ENCODE data around the gene MDP1.

Gene MDP1

GRCh38 chr14:24215495-24216344 lies at the start of gene MDP1:
Gene MDP1 (minus strand): TSS chr14:24216066. CDS start chr14:24215955, 111 bp downstream.
- Mint-ChIP-seq H3K4me1 (peaks cover 33 to 60% of the 10 kb centered on the region in 2 donors), H3K9me3 (no peaks in the 10 kb centered on the region), H3K4me3 (peak within 1 kb of the TSS; percentile 92 to 95), H3K27ac (peak within 1 kb of the TSS; percentile 98), H3K36me3 (peaks cover 25 to 38% of the 10 kb centered on the region in 2 donors), H3K27me3 (no peaks in the 10 kb centered on the region)
- DNase-seq (peak; percentile 81), ATAC-seq (replicated peaks) (peak; percentile 76 to 77)

DNA sequence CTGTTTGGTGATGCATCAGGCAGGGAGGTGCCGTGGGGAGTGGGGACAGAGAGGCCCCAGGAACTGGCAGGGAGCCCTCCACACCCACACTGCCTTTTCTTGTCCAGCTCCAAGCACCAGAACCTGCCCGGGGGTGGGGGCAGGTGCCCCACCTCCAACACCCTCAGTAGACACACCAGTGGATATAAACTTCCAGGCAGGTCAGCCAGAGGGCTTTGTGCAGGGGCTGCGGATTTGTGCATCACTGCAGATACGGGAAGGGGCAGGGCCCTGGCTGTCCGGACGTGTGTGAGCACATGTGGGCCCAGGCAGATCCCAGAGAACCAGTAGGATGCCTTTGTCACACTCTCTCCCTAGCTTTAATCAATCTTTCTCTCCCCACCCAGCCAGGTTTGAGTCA lies 48.4 kb upstream of the MDP1 start:
- DNase-seq (no peak), ATAC-seq (replicated peaks) (no peak)
- no peak overlapping the region for H3K4me3 Mint-ChIP-seq
- no peak overlapping the region for H3K27ac Mint-ChIP-seq
- no peaks in the 10 kb centered on the region for H3K27me3 Mint-ChIP-seq
- peaks cover 35 to 50% of the 10 kb centered on the region in 2 donors for H3K36me3 Mint-ChIP-seq
- H3K9me3 Mint-ChIP-seq: no peaks in the 10 kb centered on the region
- H3K4me1 Mint-ChIP-seq: peaks cover 0 to 4% of the 10 kb centered on the region in 2 donors

DNA sequence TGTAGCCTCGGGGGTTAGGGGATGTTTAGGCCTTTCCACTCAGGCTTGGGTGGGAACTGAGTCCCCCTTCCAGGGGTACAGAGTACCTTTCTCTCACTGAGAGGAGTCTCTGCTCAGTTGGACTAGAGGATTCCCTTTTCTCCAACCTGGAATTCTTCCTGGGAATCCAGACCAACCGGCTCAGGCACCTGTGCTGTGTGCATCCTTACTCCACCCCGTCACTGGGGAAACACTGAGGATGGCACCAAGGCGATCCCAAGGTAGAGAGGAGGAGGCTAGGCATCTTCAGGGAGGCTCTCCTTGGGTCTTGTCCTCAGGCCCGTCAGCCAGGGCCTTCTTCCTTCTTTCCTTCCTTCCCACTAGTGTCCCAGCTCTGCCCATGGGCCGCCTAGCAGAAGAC lies 48.0 kb upstream of the MDP1 start:
- DNase-seq (no peak), ATAC-seq (replicated peaks) (no peak)
- Mint-ChIP-seq H3K27ac (no peak overlapping the region), H3K36me3 (peaks cover 35 to 46% of the 10 kb centered on the region in 2 donors), H3K27me3 (no peaks in the 10 kb centered on the region), H3K4me1 (peaks cover 0 to 4% of the 10 kb centered on the region in 2 donors), H3K4me3 (no peak overlapping the region), H3K9me3 (no peaks in the 10 kb centered on the region)

- Mint-ChIP-seq H3K4me3 (no peak within 1 kb of the TSS), H3K4me1 (peaks cover 0 to 4% of the 10 kb centered on the region in 2 donors), H3K27ac (no peak within 1 kb of the TSS), H3K36me3 (peaks cover 35 to 39% of the 10 kb centered on the region in 2 donors), H3K27me3 (no peaks in the 10 kb centered on the region), H3K9me3 (no peaks in the 10 kb centered on the region)
- no peak for ATAC-seq (replicated peaks)
- no peak for DNase-seq
Observed at GRCh38 chr14:24262821-24263733, 47.2 kb upstream of the MDP1 start, which contains the start of gene TGM1. Gene TGM1 (minus strand): TSS chr14:24263177. CDS start chr14:24262352, 825 bp downstream.

DNA sequence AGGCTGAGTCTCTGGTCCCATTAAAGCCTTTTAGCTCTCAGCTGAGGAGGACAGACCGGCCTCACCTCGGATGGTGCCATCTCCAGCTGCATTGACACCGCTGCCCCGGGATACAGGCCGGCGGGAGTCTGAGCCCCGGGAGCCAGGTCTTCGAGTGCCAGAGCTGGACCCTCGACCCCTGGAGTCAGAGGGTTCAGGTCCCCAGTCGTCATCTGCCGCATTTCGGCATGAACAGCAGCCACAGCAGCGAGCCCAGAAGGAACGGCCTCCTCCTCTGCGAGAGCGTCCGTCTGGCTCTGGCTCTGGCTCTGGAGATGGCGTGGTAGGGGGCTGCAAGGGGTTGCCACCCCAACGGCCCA lies 46.1 kb upstream of the MDP1 start:
- Mint-ChIP-seq H3K4me3 (no peak overlapping the region), H3K27ac (no peak overlapping the region), H3K4me1 (peaks cover 0 to 1% of the 10 kb centered on the region in 2 donors), H3K27me3 (no peaks in the 10 kb centered on the region), H3K36me3 (peaks cover 30 to 36% of the 10 kb centered on the region in 2 donors), H3K9me3 (no peaks in the 10 kb centered on the region)
- ATAC-seq (replicated peaks) (no peak), DNase-seq (no peak)

DNA sequence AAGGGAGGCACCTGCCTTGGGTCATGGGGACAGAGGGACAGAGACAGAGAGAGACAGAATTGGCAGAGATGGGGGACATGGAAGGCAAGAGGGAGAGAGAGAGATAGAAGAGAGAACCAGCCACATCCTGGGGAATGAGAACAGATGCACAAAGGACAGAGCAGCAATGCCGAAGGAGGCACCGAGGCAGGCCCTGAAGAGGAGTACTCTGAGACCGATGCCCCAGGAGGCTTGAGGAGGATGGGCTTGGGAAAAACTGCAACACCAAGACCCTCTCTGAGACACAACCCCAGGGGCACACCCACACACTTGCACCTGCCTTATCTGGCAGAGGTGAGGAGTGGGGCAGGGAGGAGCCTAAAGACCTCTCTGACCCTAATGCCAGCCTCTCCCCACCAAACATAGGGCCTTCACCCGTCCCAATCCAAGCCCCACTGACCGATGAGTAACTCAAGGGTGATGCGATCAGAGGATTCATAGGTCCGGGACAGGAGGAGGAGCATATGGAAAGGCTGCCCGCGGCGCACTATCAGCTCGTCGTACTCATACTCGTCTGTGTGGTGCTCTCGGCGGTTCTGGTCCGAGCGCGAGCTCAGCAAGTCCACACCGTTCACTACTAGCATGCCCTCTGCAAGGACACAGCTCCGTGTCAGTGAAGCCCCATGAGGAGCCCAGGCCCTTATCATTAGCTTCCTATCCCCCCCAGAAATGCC lies 45.5 kb upstream of the MDP1 start:
- no peak overlapping the region for H3K4me3 Mint-ChIP-seq
- H3K36me3 Mint-ChIP-seq: peaks cover 25 to 33% of the 10 kb centered on the region in 2 donors
- no peaks in the 10 kb centered on the region for H3K27me3 Mint-ChIP-seq
- no peak for DNase-seq
- ATAC-seq (replicated peaks): no peak
- H3K9me3 Mint-ChIP-seq: no peaks in the 10 kb centered on the region
- no peak overlapping the region for H3K27ac Mint-ChIP-seq
- no peaks in the 10 kb centered on the region for H3K4me1 Mint-ChIP-seq

- no peak for DNase-seq
- H3K36me3 Mint-ChIP-seq: peaks cover 21 to 30% of the 10 kb centered on the region in 2 donors
- no peak overlapping the region for H3K4me3 Mint-ChIP-seq
- ATAC-seq (replicated peaks): no peak
- no peaks in the 10 kb centered on the region for H3K4me1 Mint-ChIP-seq
- H3K27ac Mint-ChIP-seq: no peak overlapping the region
- H3K9me3 Mint-ChIP-seq: no peaks in the 10 kb centered on the region
- no peaks in the 10 kb centered on the region for H3K27me3 Mint-ChIP-seq
Observed at GRCh38 chr14:24260780-24261157, 44.9 kb upstream of the MDP1 start.

GRCh38 chr14:24260026-24260779 lies 44.3 kb upstream of the MDP1 start:
- no peak overlapping the region for H3K27ac Mint-ChIP-seq

DNA sequence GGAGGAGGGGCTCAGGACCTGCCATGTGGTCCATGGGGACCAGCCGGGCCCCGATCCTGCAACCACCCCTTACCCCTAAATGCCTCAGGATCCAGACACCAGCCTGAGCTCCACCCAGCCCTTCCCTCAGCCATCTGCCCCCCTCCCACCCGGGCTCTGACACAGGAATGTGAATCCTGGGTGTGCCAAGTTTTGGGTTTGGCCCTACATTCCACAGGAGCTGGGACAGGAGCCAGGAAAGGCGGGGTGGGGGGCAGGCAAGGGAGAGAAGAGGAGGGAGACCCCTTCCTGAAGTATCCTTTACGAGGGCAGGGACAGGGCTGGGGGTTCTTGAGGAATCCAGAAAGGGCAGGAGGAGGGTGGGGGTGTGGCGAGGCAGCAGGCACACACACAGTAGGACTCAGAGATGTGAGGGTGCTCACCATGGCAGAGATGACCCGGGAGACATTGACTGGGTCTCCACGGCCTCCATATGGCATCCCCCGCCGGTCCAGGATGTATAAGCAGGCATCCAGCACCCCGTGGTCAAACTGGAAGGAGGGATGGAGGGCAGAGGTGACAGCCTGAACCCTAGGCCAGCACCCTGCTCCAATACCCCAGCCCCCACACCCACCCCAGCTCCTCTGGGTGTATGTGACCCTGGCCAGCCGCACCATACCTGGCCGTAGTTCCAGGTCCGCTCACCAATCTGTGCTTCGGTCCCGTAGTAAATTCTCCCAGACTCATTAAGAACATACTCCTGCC lies 43.6 kb upstream of the MDP1 start:
- no peaks in the 10 kb centered on the region for H3K4me1 Mint-ChIP-seq
- H3K4me3 Mint-ChIP-seq: no peak overlapping the region
- DNase-seq (no peak), ATAC-seq (replicated peaks) (no peak)
- no peak overlapping the region for H3K27ac Mint-ChIP-seq
- H3K36me3 Mint-ChIP-seq: peaks cover 27 to 44% of the 10 kb centered on the region in 2 donors
- no peaks in the 10 kb centered on the region for H3K9me3 Mint-ChIP-seq
- H3K27me3 Mint-ChIP-seq: no peaks in the 10 kb centered on the region

More at GRCh38 chr14:24260026-24260779, 44.3 kb upstream of the MDP1 start:
- no peak for DNase-seq
- no peaks in the 10 kb centered on the region for H3K4me1 Mint-ChIP-seq
- H3K4me3 Mint-ChIP-seq: no peak overlapping the region
- H3K9me3 Mint-ChIP-seq: no peaks in the 10 kb centered on the region
- H3K27me3 Mint-ChIP-seq: no peaks in the 10 kb centered on the region
- H3K36me3 Mint-ChIP-seq: peaks cover 22 to 36% of the 10 kb centered on the region in 2 donors
- ATAC-seq (replicated peaks): no peak

DNA sequence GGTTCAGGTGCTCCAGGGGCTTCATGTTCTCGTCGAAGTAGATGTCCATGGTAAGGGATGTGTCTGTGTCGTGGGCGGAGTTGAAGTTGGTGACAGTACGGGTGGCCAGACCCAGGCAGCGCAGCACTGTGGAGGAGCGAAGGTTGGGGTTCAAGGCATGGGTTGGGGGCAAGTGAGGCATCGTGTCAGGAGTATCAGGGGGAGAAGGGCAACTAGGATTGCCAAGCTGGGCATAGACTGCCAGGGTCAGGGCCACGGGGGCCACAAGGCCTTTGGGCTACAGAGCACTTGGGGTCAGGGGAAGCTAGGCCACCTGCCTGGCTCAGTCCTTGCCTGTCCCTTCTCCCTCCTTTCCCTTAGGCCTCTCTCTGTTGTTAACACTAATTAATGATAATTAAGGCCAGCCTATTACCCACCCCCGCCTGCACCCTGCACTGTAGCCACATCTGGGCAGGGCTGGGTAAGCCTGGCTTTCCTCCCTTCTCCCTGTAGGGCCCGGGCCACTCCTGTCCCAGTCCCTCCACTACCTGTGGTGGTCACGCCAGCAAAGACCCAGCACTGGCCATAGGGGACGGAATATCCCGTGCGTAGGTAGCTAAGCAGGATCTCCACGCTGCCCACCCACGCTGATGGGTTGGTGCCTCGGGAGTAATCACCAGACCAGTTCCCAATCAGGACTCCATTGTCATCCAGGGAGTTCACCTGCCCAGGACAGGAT lies 42.8 kb upstream of the MDP1 start:
- Mint-ChIP-seq H3K27ac (no peak overlapping the region), H3K4me1 (no peaks in the 10 kb centered on the region), H3K4me3 (no peak overlapping the region), H3K9me3 (no peaks in the 10 kb centered on the region), H3K36me3 (peaks cover 31 to 45% of the 10 kb centered on the region in 2 donors), H3K27me3 (no peaks in the 10 kb centered on the region)
- ATAC-seq (replicated peaks) (no peak), DNase-seq (no peak)

GRCh38 chr14:24258119-24258518 lies 42.3 kb upstream of the MDP1 start:
- Mint-ChIP-seq H3K9me3 (no peaks in the 10 kb centered on the region), H3K27ac (no peak overlapping the region), H3K36me3 (peaks cover 31 to 45% of the 10 kb centered on the region in 2 donors), H3K27me3 (no peaks in the 10 kb centered on the region), H3K4me3 (no peak overlapping the region), H3K4me1 (no peaks in the 10 kb centered on the region)
- DNase-seq: no peak
- ATAC-seq (replicated peaks): no peak

DNA sequence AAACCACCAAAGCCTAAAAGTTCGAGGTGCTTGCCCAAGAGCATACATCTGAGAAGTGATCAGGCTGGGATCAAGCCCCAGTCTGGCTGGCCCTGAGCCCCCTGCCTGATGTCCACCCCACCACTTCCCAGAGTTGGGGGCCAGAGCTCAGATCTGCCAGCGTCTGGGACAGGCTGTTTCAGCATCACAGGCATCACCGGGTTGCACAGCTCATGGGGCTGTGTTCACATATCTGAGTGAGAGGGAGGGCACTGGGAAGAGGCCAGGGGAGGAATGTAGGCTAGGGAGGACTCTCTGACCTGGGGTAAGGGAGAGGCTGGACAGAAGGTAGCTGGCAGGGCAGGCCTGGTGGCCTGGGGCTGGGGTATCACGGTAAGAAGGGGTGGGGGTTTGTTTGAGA lies 41.1 kb upstream of the MDP1 start:
- H3K4me1 Mint-ChIP-seq: no peaks in the 10 kb centered on the region
- peak overlapping the region; percentile 1 for H3K27ac Mint-ChIP-seq
- DNase-seq (no peak), ATAC-seq (replicated peaks) (no peak)
- H3K9me3 Mint-ChIP-seq: no peaks in the 10 kb centered on the region
- H3K36me3 Mint-ChIP-seq: peaks cover 25 to 35% of the 10 kb centered on the region in 2 donors
- no peaks in the 10 kb centered on the region for H3K27me3 Mint-ChIP-seq
- H3K4me3 Mint-ChIP-seq: no peak overlapping the region
